ENCODE data around the gene KLK7. TPM values are rescaled to one million over a fixed set of nuclear protein-coding genes. Genes with fewer than 3 reads are reported as not detected.

Gene KLK7
- total and polyA plus RNA-seq, 2 experiments from 2014 or later, result 0.20 to 2.8 TPM

GRCh38 chr19:50952910-50953309 is 30.8 kb downstream of the KLK7 start, which contains the start of gene KLK5:
KLK5 (minus strand) TSS chr19:50953038; CDS start chr19:50952657, 381 bp downstream.
- WGBS (ENCODE audit: low lambda C conversion rate, missing lambda C conversion rate), result 53% methylated on average over 5 of the region's 7 CpGs
- Histone ChIP-seq H3K9me2 (replicated peaks; ENCODE audit: insufficient read depth) (no peaks in the 10 kb centered on the region), H3K36me3 (replicated peaks; ENCODE audit: insufficient read depth, low read depth) (no peaks in the 10 kb centered on the region), H2AFZ (no peak within 1 kb of the TSS), H3K9me3 (ENCODE audit: low read depth) (no peaks in the 10 kb centered on the region), H4K20me1 (ENCODE audit: insufficient read depth, poor library complexity, severe bottlenecking) (no peaks in the 10 kb centered on the region), H3K4me3 (no peak within 1 kb of the TSS), H3K79me2 (no peaks in the 10 kb centered on the region), H3K4me2 (no peak within 1 kb of the TSS), H3K27me3 (peaks cover 3% of the 10 kb centered on the region), H3K27ac (no peak within 1 kb of the TSS), H3K4me1 (ENCODE audit: insufficient read depth) (no peaks in the 10 kb centered on the region)
- DNase-seq (ENCODE audit: low spot score), result no peak
- TF ChIP-seq EZH2 (IDR thresholded peaks at IDR 0.05; ENCODE audit: borderline replicate concordance), result no peak
- TF ChIP-seq EZH2phosphoT487 (IDR thresholded peaks at IDR 0.05; ENCODE audit: low read depth, severe bottlenecking, unreplicated experiment), result no peak

- H2AFZ ChIP-seq, result no peak overlapping the region
- no peak overlapping the region for H3K4me2 ChIP-seq
- H3K9me2 ChIP-seq (replicated peaks; ENCODE audit: insufficient read depth), result no peaks in the 10 kb centered on the region
- no peak overlapping the region for H3K4me3 ChIP-seq
- H4K20me1 ChIP-seq (ENCODE audit: insufficient read depth, poor library complexity, severe bottlenecking), result no peaks in the 10 kb centered on the region
- H3K4me1 ChIP-seq (ENCODE audit: insufficient read depth), result no peaks in the 10 kb centered on the region
- TF ChIP-seq EZH2 (IDR thresholded peaks at IDR 0.05; ENCODE audit: borderline replicate concordance) (no peak), EZH2phosphoT487 (IDR thresholded peaks at IDR 0.05; ENCODE audit: low read depth, severe bottlenecking, unreplicated experiment) (no peak)
- TF ChIP-seq, protein P1, sequence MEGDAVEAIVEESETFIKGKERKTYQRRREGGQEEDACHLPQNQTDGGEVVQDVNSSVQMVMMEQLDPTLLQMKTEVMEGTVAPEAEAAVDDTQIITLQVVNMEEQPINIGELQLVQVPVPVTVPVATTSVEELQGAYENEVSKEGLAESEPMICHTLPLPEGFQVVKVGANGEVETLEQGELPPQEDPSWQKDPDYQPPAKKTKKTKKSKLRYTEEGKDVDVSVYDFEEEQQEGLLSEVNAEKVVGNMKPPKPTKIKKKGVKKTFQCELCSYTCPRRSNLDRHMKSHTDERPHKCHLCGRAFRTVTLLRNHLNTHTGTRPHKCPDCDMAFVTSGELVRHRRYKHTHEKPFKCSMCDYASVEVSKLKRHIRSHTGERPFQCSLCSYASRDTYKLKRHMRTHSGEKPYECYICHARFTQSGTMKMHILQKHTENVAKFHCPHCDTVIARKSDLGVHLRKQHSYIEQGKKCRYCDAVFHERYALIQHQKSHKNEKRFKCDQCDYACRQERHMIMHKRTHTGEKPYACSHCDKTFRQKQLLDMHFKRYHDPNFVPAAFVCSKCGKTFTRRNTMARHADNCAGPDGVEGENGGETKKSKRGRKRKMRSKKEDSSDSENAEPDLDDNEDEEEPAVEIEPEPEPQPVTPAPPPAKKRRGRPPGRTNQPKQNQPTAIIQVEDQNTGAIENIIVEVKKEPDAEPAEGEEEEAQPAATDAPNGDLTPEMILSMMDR (IDR thresholded peaks at IDR 0.05; ENCODE audit: poor library complexity), result no peak
- no peaks in the 10 kb centered on the region for H3K36me3 ChIP-seq (replicated peaks; ENCODE audit: insufficient read depth, low read depth)
- no peaks in the 10 kb centered on the region for H3K27me3 ChIP-seq
- DNase-seq (ENCODE audit: low spot score), result no peak
- WGBS (ENCODE audit: low lambda C conversion rate, missing lambda C conversion rate), result 88% methylated on average over 17 of the region's 19 CpGs
- no peaks in the 10 kb centered on the region for H3K9me3 ChIP-seq (ENCODE audit: low read depth)
- H3K79me2 ChIP-seq, result no peaks in the 10 kb centered on the region
- no peak overlapping the region for H3K27ac ChIP-seq
These were observed 33.9 kb downstream of the KLK7 start for GRCh38 chr19:50949861-50950260.

- H3K27me3 ChIP-seq, result no peaks in the 10 kb centered on the region
- H4K20me1 ChIP-seq (ENCODE audit: insufficient read depth, poor library complexity, severe bottlenecking), result no peaks in the 10 kb centered on the region
- no peaks in the 10 kb centered on the region for H3K9me2 ChIP-seq (replicated peaks; ENCODE audit: insufficient read depth)
- no peak for DNase-seq (ENCODE audit: low spot score)
- H3K36me3 ChIP-seq (replicated peaks; ENCODE audit: insufficient read depth, low read depth), result no peaks in the 10 kb centered on the region
- H3K27ac ChIP-seq, result no peak overlapping the region
- H3K4me3 ChIP-seq, result no peak overlapping the region
- no peaks in the 10 kb centered on the region for H3K4me1 ChIP-seq (ENCODE audit: insufficient read depth)
- WGBS (ENCODE audit: low lambda C conversion rate, missing lambda C conversion rate), result 74% methylated on average over 4 of the region's 4 CpGs
- no peaks in the 10 kb centered on the region for H3K9me3 ChIP-seq (ENCODE audit: low read depth)
- no peak overlapping the region for H3K4me2 ChIP-seq
- no peaks in the 10 kb centered on the region for H3K79me2 ChIP-seq
- no peak overlapping the region for H2AFZ ChIP-seq
- no peak for TF ChIP-seq EZH2 (IDR thresholded peaks at IDR 0.05; ENCODE audit: borderline replicate concordance)
- no peak for TF ChIP-seq EZH2phosphoT487 (IDR thresholded peaks at IDR 0.05; ENCODE audit: low read depth, severe bottlenecking, unreplicated experiment)
- TF ChIP-seq, protein P1 (IDR thresholded peaks at IDR 0.05; ENCODE audit: poor library complexity), result no peak
These were observed 36.6 kb downstream of the KLK7 start for GRCh38 chr19:50947123-50947522.

DNA sequence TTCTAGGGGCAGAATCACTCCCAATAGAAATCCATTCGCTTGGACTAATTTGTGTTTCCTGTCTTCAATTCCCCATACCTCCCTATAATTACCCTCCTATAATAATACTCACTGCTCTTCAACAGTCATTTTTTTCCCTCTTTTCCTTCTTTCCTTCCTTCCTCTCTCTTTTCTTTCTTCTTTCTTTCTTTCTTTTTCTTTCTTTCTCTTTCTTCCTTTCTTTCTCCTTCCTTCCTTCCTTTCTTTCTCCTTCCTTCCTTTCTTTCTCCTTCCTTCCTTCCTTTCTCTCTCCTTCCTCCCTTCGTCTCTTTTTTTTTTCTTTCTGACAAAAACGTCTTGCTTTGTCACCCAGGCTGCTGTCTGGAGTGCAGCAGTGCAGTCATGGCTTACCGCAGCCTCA is 38.9 kb downstream of the KLK7 start:
- Histone ChIP-seq H3K9me3 (ENCODE audit: low read depth) (no peaks in the 10 kb centered on the region), H3K4me3 (no peak overlapping the region), H3K9me2 (replicated peaks; ENCODE audit: insufficient read depth) (no peaks in the 10 kb centered on the region), H4K20me1 (ENCODE audit: insufficient read depth, poor library complexity, severe bottlenecking) (no peaks in the 10 kb centered on the region), H2AFZ (no peak overlapping the region), H3K79me2 (no peaks in the 10 kb centered on the region), H3K4me1 (ENCODE audit: insufficient read depth) (no peaks in the 10 kb centered on the region), H3K36me3 (replicated peaks; ENCODE audit: insufficient read depth, low read depth) (no peaks in the 10 kb centered on the region), H3K4me2 (no peak overlapping the region), H3K27me3 (no peaks in the 10 kb centered on the region), H3K27ac (no peak overlapping the region)
- DNase-seq (ENCODE audit: low spot score), result no peak
- TF ChIP-seq, protein P1 (IDR thresholded peaks at IDR 0.05; ENCODE audit: poor library complexity), result no peak
- TF ChIP-seq EZH2 (IDR thresholded peaks at IDR 0.05; ENCODE audit: borderline replicate concordance) (no peak), EZH2phosphoT487 (IDR thresholded peaks at IDR 0.05; ENCODE audit: low read depth, severe bottlenecking, unreplicated experiment) (no peak)
- 70% methylated on average over 4 of the region's 4 CpGs for WGBS (ENCODE audit: low lambda C conversion rate, missing lambda C conversion rate)

Measured in hepatocyte (in vitro differentiated cells).